Vagina (tissue), 2 donors: ENCODE data around the gene RELL1.

Experiments used
- POLR2A ChIP-seq, 2 donors: fragments of 450-650 bp; IDR thresholded peaks; one replicate each; pipeline ENCODE4 v1.6.1; 2017; ENCODE audit warnings: antibody characterized with exemption in 2 of 2, mild to moderate bottlenecking in 2 of 2, moderate library complexity in 2 of 2
- POLR2AphosphoS5 ChIP-seq, 2 donors: sonication (generic); formaldehyde crosslinking; IDR thresholded peaks; one replicate each; pipeline ENCODE4 v1.9.0; 2017; ENCODE audit warnings: antibody characterized with exemption in 2 of 2, mild to moderate bottlenecking in 2 of 2, low read depth in 1 of 2; ENCODE audit not compliant: insufficient read depth in 1 of 2
- TF ChIP-seq, protein P1 (sequence below), 3 experiments: fragments of 450-650 bp in 2 of 3; fragments of 200-600 bp in 1 of 3; sonication (generic) in 1 of 3; IDR thresholded peaks; one replicate each; pipeline ENCODE4 v1.5.1; 2017 to 2019; ENCODE audit warnings: antibody characterized with exemption in 3 of 3, mild to moderate bottlenecking in 2 of 3, moderate library complexity in 2 of 3

DNA sequence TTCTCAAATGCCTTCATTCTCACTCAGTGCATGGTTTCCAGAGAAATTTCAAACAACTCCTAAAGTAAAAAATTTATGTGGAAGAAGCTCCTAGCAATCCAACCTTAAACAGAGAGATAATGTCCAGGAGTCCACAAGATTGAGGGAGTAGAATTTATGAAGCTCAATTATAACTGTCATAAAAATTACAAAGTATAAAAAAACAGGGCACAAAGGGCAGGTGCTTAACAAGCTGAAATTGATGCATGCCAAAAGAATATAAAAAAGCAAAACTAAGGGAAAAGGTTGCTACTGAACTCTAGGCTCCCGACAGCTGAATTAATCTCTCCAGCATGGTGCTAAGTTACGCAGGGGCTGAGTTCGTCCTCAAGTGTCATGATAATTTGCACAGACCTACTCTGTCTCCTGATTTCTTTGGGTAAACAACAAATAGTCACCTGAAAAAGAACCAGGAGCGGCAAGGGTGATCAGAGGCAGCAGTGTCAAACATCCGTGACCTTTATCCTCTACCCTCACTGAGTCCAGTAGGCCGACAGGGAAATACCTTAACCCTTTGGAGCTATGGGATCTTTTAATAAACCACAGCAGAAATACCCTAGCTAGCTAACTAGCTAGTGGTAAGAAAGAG is 47.2 kb upstream of the RELL1 start:
- TF ChIP-seq POLR2A (IDR thresholded peaks at IDR 0.05) (no peak), POLR2AphosphoS5 (IDR thresholded peaks at IDR 0.05; ENCODE audit: insufficient read depth in 1 of 2, low read depth in 1 of 2) (no peak)
- TF ChIP-seq, protein P1, sequence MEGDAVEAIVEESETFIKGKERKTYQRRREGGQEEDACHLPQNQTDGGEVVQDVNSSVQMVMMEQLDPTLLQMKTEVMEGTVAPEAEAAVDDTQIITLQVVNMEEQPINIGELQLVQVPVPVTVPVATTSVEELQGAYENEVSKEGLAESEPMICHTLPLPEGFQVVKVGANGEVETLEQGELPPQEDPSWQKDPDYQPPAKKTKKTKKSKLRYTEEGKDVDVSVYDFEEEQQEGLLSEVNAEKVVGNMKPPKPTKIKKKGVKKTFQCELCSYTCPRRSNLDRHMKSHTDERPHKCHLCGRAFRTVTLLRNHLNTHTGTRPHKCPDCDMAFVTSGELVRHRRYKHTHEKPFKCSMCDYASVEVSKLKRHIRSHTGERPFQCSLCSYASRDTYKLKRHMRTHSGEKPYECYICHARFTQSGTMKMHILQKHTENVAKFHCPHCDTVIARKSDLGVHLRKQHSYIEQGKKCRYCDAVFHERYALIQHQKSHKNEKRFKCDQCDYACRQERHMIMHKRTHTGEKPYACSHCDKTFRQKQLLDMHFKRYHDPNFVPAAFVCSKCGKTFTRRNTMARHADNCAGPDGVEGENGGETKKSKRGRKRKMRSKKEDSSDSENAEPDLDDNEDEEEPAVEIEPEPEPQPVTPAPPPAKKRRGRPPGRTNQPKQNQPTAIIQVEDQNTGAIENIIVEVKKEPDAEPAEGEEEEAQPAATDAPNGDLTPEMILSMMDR (IDR thresholded peaks at IDR 0.05): no peak
